Cardiac muscle cell (in vitro differentiated cells and primary cell): ENCODE results near the gene RAB9B. TPM values are rescaled to one million over a fixed set of nuclear protein-coding genes. Genes with fewer than 3 reads are reported as not detected.
"Not testable (repeated sequence)": the region's sequence is repeated elsewhere in the genome, so short reads cannot be mapped to it uniquely, and the experiment has no call there.

Source experiments
- DNase-seq, 2 donors: peaks; one replicate each; pipeline versions ENCODE4 v3.0.0 to v3.0.0-alpha.2; 2010 to 2017; ENCODE audit warnings: low read depth in 1 of 2, low spot score in 1 of 2
- H3K27ac ChIP-seq: fragments of 200-600 bp; sonication (generic); 2 replicates; pipeline ENCODE4 v1.5.1; 2016
- H3K27me3 ChIP-seq: fragments of 200-600 bp; sonication (generic); 2 replicates; pipeline ENCODE4 v1.6.0; 2016; ENCODE audit warnings: control low read depth
- H3K36me3 ChIP-seq: fragments of 200-600 bp; sonication (generic); 2 replicates; pipeline ENCODE4 v1.5.1; 2016; ENCODE audit warnings: control low read depth
- H3K4me1 ChIP-seq: fragments of 200-600 bp; sonication (generic); 2 replicates; pipeline ENCODE4 v1.8.1; 2017; ENCODE audit warnings: low read depth, mild to moderate bottlenecking, mixed run types
- H3K4me3 ChIP-seq: fragments of 200-600 bp; sonication (generic); 2 replicates; pipeline ENCODE4 v1.5.1; 2016; ENCODE audit warnings: mild to moderate bottlenecking
- H3K9me3 ChIP-seq: fragments of 200-600 bp; sonication (generic); 2 replicates; pipeline ENCODE4 v1.5.1; 2017; ENCODE audit warnings: low read depth, mild to moderate bottlenecking, control low read depth
- CTCF ChIP-seq: IDR thresholded peaks from 2 replicates; pipeline ENCODE4 v1.5.1; 2012; ENCODE audit warnings: low read depth, mild to moderate bottlenecking, low read length
- polyA plus RNA-seq: library from polyadenylated mRNA; unstranded; fragments of >200 nt; fragmentation: Nextera tagmentation; extraction: Ambion mirVana; gene quantifications from 2 replicates; pipeline ENCODE4 v1.2.1, GENCODE V29; 2016
- total RNA-seq: library from RNA; depleted of rRNA; stranded (reverse); fragments of >200 nt; gene quantifications from 2 replicates; pipeline ENCODE4 v1.2.3, GENCODE V29; 2016

The RAB9B gene
- total and polyA plus RNA-seq, 2 experiments from 2014 or later: 3.4 to 6.6 TPM

- no peak overlapping the region for H3K27ac ChIP-seq
These were observed 6.2 kb downstream of the RAB9B start for GRCh38 chrX:103825881-103826280.

GRCh38 chrX:103823591-103823990, 8.5 kb downstream of the RAB9B start:
- peak in 1 of 2 donors; percentile 25 for DNase-seq
- H3K9me3 ChIP-seq: no peaks in the 10 kb centered on the region
- no peaks in the 10 kb centered on the region for H3K36me3 ChIP-seq
- TF ChIP-seq CTCF: no peak
- H3K27ac ChIP-seq: no peak overlapping the region
- H3K27me3 ChIP-seq: peaks cover 22% of the 10 kb centered on the region
- H3K4me3 ChIP-seq: no peak overlapping the region
- no peaks in the 10 kb centered on the region for H3K4me1 ChIP-seq

More at GRCh38 chrX:103825881-103826280, 6.2 kb downstream of the RAB9B start:
- Histone ChIP-seq H3K4me3 (no peak overlapping the region), H3K36me3 (no peaks in the 10 kb centered on the region), H3K27me3 (peaks cover 44% of the 10 kb centered on the region), H3K9me3 (no peaks in the 10 kb centered on the region), H3K4me1 (no peaks in the 10 kb centered on the region)
- DNase-seq: no peak
- TF ChIP-seq CTCF: no peak

GRCh38 chrX:103820802-103821201, 11.3 kb downstream of the RAB9B start:
- DNase-seq, H3K9me3 ChIP-seq, H3K27me3 ChIP-seq, H3K36me3 ChIP-seq, H3K27ac ChIP-seq, H3K4me3 ChIP-seq, H3K4me1 ChIP-seq: not testable (repeated sequence)

GRCh38 chrX:103818842-103819619, 13.0 kb downstream of the RAB9B start:
- Histone ChIP-seq H3K4me3 (no peak overlapping the region), H3K4me1 (no peaks in the 10 kb centered on the region), H3K9me3 (no peaks in the 10 kb centered on the region), H3K27me3 (no peaks in the 10 kb centered on the region), H3K36me3 (no peaks in the 10 kb centered on the region), H3K27ac (no peak overlapping the region)
- DNase-seq: peak in 1 of 2 donors; percentile 31
- TF ChIP-seq CTCF: no peak

- peak; percentile 51 to 74 for DNase-seq
- Histone ChIP-seq H3K4me1 (no peaks in the 10 kb centered on the region), H3K4me3 (no peak overlapping the region), H3K36me3 (no peaks in the 10 kb centered on the region), H3K27me3 (no peaks in the 10 kb centered on the region), H3K9me3 (no peaks in the 10 kb centered on the region), H3K27ac (no peak overlapping the region)
- TF ChIP-seq CTCF: peak; percentile 41
These were observed 14.6 kb downstream of the RAB9B start for GRCh38 chrX:103817502-103817901.

GRCh38 chrX:103817101-103817500, 15.0 kb downstream of the RAB9B start:
- H3K36me3 ChIP-seq, H3K27ac ChIP-seq, DNase-seq, H3K9me3 ChIP-seq, H3K4me1 ChIP-seq, H3K27me3 ChIP-seq, H3K4me3 ChIP-seq: not testable (repeated sequence)
